Muscle of leg (tissue), 11 donors: Measurements from ENCODE around the gene DPP9. TPM values are rescaled to one million over a fixed set of nuclear protein-coding genes. Genes with fewer than 3 reads are reported as not detected.

ENCODE experiments used
- DNase-seq: peaks from one replicate; pipeline ENCODE4 v3.0.0; 2013
- H3K27ac ChIP-seq: one replicate; pipeline ENCODE4 v1.5.1; 2013; ENCODE audit warnings: mild to moderate bottlenecking, low read length, control low read depth
- H3K27me3 ChIP-seq: one replicate; pipeline ENCODE4 v1.6.1; 2013; ENCODE audit warnings: low read length; ENCODE audit not compliant: control insufficient read depth, insufficient read depth
- H3K36me3 ChIP-seq: one replicate; pipeline ENCODE4 v1.6.1; 2013; ENCODE audit warnings: low read length; ENCODE audit not compliant: control insufficient read depth, insufficient read depth
- H3K4me1 ChIP-seq: one replicate; pipeline ENCODE4 v1.6.1; 2013; ENCODE audit warnings: low read length; ENCODE audit not compliant: control insufficient read depth, insufficient read depth
- H3K4me3 ChIP-seq: one replicate; pipeline ENCODE4 v1.5.1; 2013; ENCODE audit warnings: low read length, control low read depth
- H3K9me3 ChIP-seq: replicated peaks from 2 replicates; pipeline ENCODE4 v1.6.1; 2013; ENCODE audit warnings: low read depth, low read length; ENCODE audit not compliant: control insufficient read depth
- WGBS: methylation state at CpG from one replicate; pipeline ENCODE4 v1.1.5; 2013; ENCODE audit warnings: missing lambda C conversion rate; ENCODE audit not compliant: insufficient coverage; 5-methylcytosine and 5-hydroxymethylcytosine counted together
- polyA plus RNA-seq, 8 donors: library from polyadenylated mRNA; unstranded; fragments of 120-200 nt; gene quantifications; one replicate each; pipeline versions ENCODE4 v1.2.1 to v1.2.3, GENCODE V29; 2013; ENCODE audit warnings: inconsistent platforms in 1 of 8, low replicate concordance in 1 of 8; ENCODE audit not compliant: insufficient read length in 8 of 8, insufficient read depth in 1 of 8
- total RNA-seq: library from RNA; stranded (reverse); fragments of 120-200 nt; gene quantifications from one replicate; pipeline ENCODE4 v1.2.4, GENCODE V29; 2013

The DPP9 gene
- total and polyA plus RNA-seq, 9 donors, result 13.3 to 24.2 (median 22.6) TPM

DNA sequence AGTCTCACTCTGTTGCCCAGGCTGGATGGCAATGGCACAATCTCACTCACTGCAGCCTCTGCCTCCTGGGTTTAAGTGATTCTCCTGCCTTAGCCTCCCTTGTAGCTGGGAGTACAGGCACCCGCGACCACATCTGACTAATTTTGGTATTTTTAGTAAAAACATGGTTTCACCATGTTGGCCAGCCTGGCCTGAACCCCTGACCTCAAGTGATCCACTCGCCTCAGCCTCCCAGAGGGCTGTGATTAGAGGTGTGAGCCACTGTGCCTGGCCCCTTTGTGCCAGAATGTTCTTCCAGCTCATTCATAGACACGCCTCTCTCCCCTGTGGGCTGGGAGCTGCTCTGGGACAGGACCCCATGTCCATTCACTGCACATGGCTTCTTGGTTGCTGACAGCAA is 62.6 kb downstream of the DPP9 start:
- no peak overlapping the region for H3K4me3 ChIP-seq
- no peak overlapping the region for H3K27ac ChIP-seq
- H3K27me3 ChIP-seq, result no peaks in the 10 kb centered on the region
- 94% methylated on average over 2 of the region's 4 CpGs for WGBS
- no peaks in the 10 kb centered on the region for H3K4me1 ChIP-seq
- peaks cover 11% of the 10 kb centered on the region for H3K9me3 ChIP-seq
- DNase-seq, result no peak
- peaks cover 84% of the 10 kb centered on the region for H3K36me3 ChIP-seq

- peaks cover 85% of the 10 kb centered on the region for H3K36me3 ChIP-seq
- H3K27me3 ChIP-seq, result no peaks in the 10 kb centered on the region
- WGBS, result 87% methylated on average over 7 of the region's 15 CpGs
- no peak for DNase-seq
- no peak overlapping the region for H3K4me3 ChIP-seq
- no peaks in the 10 kb centered on the region for H3K4me1 ChIP-seq
- H3K27ac ChIP-seq, result no peak overlapping the region
- peaks cover 11% of the 10 kb centered on the region for H3K9me3 ChIP-seq
These were observed 63.4 kb downstream of the DPP9 start for GRCh38 chr19:4660181-4660791.

DNA sequence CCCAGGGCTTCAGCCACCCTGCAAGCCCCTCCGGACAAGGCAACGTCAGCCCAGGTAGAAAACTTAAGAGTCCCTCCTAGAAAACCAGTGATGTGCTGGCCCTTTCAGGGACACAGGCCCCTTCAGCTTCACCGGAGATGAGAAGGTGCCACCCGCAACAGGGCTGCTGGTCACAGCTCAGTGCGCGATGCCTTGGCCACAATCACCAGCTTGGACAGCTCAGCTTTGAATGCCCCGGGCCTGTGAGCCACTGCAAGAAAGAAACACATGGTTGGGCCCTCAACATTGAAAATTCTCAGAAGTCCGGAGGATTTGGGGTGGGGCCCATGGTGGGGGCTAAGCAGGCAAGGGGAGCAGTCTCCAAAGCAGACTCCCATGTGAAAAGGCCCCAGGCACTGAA is 65.8 kb downstream of the DPP9 start:
- no peak for DNase-seq
- 93% methylated on average over 8 of the region's 8 CpGs for WGBS
- Histone ChIP-seq H3K4me1 (no peaks in the 10 kb centered on the region), H3K27ac (no peak overlapping the region), H3K9me3 (peaks cover 11% of the 10 kb centered on the region), H3K4me3 (no peak overlapping the region), H3K36me3 (peaks cover 84% of the 10 kb centered on the region), H3K27me3 (no peaks in the 10 kb centered on the region)

DNA sequence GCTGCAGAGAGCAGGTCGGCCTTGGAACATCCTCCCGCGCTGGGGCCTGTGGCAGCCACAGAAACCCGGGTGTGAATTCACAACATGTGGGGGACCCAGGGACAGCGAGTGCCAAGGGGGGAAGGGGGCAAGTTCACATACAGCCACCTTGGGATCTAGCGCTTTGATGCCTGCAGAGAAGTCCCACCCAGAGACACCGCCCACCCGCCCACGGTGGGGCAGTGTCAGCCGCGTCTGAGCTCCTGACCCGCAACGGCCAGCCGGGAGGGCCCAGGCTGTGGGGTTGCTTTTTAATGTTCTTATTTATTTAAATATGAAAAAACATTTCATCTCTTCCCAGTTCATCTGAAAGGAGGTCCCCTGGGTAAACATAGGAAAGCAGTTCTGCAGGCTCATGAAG is 66.4 kb downstream of the DPP9 start:
- H3K9me3 ChIP-seq, result peaks cover 11% of the 10 kb centered on the region
- peaks cover 83% of the 10 kb centered on the region for H3K36me3 ChIP-seq
- H3K27ac ChIP-seq, result no peak overlapping the region
- 76% methylated on average over 5 of the region's 14 CpGs for WGBS
- H3K4me3 ChIP-seq, result no peak overlapping the region
- H3K27me3 ChIP-seq, result no peaks in the 10 kb centered on the region
- DNase-seq, result no peak
- no peaks in the 10 kb centered on the region for H3K4me1 ChIP-seq

- Histone ChIP-seq H3K36me3 (peaks cover 78% of the 10 kb centered on the region), H3K4me1 (no peaks in the 10 kb centered on the region), H3K27ac (no peak overlapping the region), H3K4me3 (no peak overlapping the region), H3K9me3 (peaks cover 11% of the 10 kb centered on the region), H3K27me3 (no peaks in the 10 kb centered on the region)
- no peak for DNase-seq
- WGBS, result 77% methylated on average over 8 of the region's 8 CpGs
These were observed 67.5 kb downstream of the DPP9 start for GRCh38 chr19:4656102-4656501.

- H3K36me3 ChIP-seq, result peaks cover 67% of the 10 kb centered on the region
- 86% methylated on average over 23 of the region's 27 CpGs for WGBS
- no peaks in the 10 kb centered on the region for H3K27me3 ChIP-seq
- H3K4me3 ChIP-seq, result no peak overlapping the region
- no peak overlapping the region for H3K27ac ChIP-seq
- H3K9me3 ChIP-seq, result peaks cover 11% of the 10 kb centered on the region
- H3K4me1 ChIP-seq, result peaks cover 10% of the 10 kb centered on the region
- DNase-seq, result no peak
These were observed 68.9 kb downstream of the DPP9 start for GRCh38 chr19:4654437-4655361.

GRCh38 chr19:4653793-4654436 is 69.7 kb downstream of the DPP9 start:
- Histone ChIP-seq H3K27me3 (no peaks in the 10 kb centered on the region), H3K9me3 (peaks cover 8% of the 10 kb centered on the region), H3K4me1 (peaks cover 18% of the 10 kb centered on the region), H3K4me3 (no peak overlapping the region), H3K36me3 (peaks cover 67% of the 10 kb centered on the region), H3K27ac (no peak overlapping the region)
- DNase-seq, result no peak
- WGBS, result 71% methylated on average over 8 of the region's 13 CpGs

DNA sequence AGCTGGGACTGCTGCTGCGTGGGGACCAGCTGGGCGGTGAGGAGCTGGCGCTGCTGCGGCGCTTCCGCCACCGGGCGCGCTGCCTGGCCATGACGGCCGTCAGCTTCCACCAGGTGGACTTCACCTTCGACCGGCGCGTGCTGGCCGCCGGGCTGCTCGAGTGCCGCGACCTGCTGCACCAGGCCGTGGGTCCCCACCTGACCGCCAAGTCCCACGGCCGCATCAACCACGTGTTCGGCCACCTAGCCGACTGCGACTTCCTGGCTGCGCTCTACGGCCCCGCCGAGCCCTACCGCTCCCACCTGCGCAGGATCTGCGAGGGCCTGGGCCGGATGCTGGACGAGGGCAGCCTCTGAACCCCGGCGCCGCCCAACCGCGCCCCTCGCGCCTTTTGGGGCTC is 71.6 kb downstream of the DPP9 start:
- Histone ChIP-seq H3K36me3 (peaks cover 48% of the 10 kb centered on the region), H3K27ac (no peak overlapping the region), H3K4me3 (no peak overlapping the region), H3K27me3 (no peaks in the 10 kb centered on the region), H3K9me3 (no peaks in the 10 kb centered on the region), H3K4me1 (peaks cover 29% of the 10 kb centered on the region)
- no peak for DNase-seq
- 91% methylated on average over 40 of the region's 44 CpGs for WGBS

- no peak for DNase-seq
- Histone ChIP-seq H3K27ac (no peak overlapping the region), H3K4me1 (peaks cover 29% of the 10 kb centered on the region), H3K36me3 (peaks cover 33% of the 10 kb centered on the region), H3K27me3 (no peaks in the 10 kb centered on the region), H3K9me3 (no peaks in the 10 kb centered on the region), H3K4me3 (no peak overlapping the region)
- WGBS, result 40% methylated on average over 1 of the region's 2 CpGs
These were observed 73.5 kb downstream of the DPP9 start for GRCh38 chr19:4650159-4650558.

- no peak overlapping the region for H3K4me3 ChIP-seq
These were observed 74.1 kb downstream of the DPP9 start for GRCh38 chr19:4649392-4650047.

More at GRCh38 chr19:4649392-4650047, 74.1 kb downstream of the DPP9 start:
- WGBS, result 78% methylated on average over 15 of the region's 19 CpGs
- peaks cover 28% of the 10 kb centered on the region for H3K36me3 ChIP-seq
- H3K9me3 ChIP-seq, result no peaks in the 10 kb centered on the region
- DNase-seq, result no peak
- H3K4me1 ChIP-seq, result peaks cover 29% of the 10 kb centered on the region
- no peaks in the 10 kb centered on the region for H3K27me3 ChIP-seq
- no peak overlapping the region for H3K27ac ChIP-seq
